Stimulated activated CD8-positive, alpha-beta memory T cell treated with anti-CD3 and anti-CD28 coated beads, Interleukin-4, amount 100 ng/mL, for 24 hours (primary cell): ENCODE data around the gene ELF5.

Experiments used
- DNase-seq: peaks from one replicate; pipeline ENCODE4 v3.0.0-alpha.2; 2020; ENCODE audit warnings: low read depth

ELF5 gene

GRCh38 chr11:34513682-34514449, at the start of gene ELF5:
TSS of gene ELF5 (minus strand) at chr11:34513794. CDS start at chr11:34505749, 8,045 bp downstream.
- no peak for DNase-seq

DNA sequence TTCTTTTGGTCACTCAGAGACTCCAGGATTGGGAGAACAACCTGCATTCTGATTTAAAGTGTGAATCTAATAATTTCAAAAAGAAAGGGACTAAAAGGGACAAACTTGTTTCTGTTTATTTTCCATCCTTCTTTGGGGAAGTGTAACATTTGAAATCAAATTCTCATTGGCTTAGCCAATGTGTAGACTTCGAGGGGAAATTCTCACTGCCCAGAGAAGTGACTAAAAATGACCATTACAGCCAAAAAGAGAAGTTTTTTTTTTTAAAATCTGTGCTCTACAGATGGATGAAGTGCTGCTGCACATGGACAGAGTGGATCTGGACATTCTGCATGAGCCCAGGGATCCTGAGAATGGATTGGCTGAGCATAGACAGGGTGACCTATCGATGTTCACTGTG, 49.4 kb upstream of the ELF5 start:
- no peak for DNase-seq

DNA sequence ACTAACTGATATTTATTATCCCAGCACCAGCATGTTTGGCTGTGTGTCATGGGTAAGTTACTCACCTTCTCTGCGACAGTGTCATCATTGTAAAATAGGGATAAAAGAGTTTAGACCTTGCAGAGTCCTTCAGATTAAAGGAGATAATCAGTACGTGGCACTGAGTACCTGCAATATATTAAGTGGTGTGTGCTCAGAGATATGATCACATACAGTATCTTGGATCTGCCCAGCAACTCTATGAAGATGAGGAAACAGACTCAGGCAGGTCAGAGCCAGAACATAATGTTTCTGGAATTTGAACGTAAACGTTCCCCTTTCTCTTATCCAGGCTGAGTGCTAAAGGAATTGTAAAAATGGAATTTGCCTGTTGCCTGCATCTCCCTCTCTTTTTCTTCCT, 46.9 kb upstream of the ELF5 start:
- no peak for DNase-seq

DNA sequence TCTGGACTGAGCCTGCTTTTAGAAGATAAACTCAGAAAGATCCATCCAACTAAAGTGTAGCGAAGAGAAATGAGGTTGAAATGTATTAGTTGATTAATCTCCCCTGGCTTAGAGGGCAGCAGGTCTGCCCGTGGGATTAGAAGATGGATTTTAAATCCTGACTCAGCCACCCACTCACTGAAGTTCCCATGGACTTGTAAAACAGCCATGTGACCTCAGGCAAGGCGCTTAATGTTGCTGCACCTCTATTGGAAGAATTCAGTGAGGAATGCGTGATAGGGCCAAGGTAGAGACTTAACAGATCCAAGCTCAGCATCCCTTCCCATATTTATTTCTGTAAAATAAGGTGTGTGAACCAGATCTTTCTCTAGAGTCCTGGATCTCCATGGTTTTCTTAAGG, 45.1 kb upstream of the ELF5 start:
- no peak for DNase-seq

- no peak for DNase-seq
Measured at GRCh38 chr11:34558211-34558610, 44.6 kb upstream of the ELF5 start.

DNA sequence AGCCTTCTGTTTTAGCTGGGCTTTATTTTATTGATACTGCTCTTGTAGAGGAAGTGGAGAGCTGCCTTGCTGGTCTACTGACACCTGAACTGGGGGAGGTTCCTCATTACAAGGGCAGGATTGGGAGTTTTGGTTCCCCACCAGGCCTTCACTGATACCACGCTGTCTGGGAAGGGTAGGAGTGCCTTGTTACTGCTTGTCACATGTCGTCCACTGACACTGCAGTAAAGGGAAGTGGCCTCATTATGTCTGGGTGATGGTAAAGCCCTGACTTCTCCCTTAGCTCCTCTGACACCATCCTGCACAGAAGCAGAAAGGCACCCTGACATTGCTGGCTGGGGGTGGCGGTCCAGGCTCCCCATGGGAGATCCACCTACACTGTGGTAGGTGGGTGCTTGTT, 38.7 kb upstream of the ELF5 start:
- DNase-seq = no peak

GRCh38 chr11:34549271-34549670, 35.7 kb upstream of the ELF5 start:
- no peak for DNase-seq

GRCh38 chr11:34548278-34548677, 34.7 kb upstream of the ELF5 start:
- no peak for DNase-seq

DNA sequence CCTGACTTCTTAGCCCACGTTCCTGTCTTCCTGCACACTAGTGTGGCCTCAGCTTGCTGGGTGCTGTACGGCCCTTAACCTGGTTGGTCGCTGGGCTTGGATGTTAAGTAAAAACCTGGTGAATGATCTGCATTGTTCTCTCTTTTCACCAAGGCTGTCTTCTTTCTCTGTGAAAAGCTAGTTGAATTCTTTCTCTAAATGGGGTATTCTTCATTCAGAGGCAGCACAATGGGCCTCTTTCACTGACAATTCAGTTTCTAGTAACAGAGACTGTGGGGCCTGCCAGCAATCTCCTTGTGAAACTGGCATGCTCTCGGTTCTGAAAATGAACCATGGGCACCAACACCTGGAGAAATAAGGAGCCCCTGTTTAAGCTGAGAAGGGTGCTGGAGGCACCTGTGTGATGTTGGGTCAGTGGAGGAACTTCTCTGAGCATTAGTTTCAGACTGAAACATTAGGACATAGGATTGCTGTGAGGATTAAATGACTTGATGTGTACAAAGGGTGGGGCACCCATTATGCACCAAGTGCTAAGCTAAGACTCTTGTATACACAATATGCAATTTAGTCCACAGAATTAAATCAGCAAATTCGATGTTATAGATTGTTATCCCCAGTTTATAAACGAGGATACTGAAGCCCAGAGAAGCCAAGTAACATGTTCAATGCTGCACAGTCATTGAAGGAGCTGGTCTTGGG, 33.1 kb upstream of the ELF5 start:
- no peak for DNase-seq

GRCh38 chr11:34542089-34542488, 28.5 kb upstream of the ELF5 start:
- DNase-seq = no peak

- no peak for DNase-seq
Measured at GRCh38 chr11:34540870-34541269, 27.3 kb upstream of the ELF5 start.

DNA sequence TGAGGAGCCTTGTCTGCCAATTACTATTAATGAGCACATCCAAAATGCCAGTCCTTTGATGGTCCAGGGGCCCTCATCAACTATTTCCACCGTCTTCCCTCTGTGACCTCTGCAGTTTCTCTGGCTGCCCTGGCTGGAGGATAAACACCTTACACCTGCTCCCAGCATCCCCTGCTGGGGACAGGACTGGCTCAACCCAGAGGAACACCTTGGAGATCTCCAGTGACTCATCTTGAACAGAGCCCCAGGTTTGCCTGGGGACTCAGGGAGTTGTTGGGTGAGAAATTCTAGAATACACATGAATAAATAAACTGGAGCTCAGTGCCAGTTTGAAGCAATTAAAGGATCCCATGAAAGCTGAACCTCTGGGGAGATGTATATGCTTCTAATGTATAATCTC, 24.0 kb upstream of the ELF5 start:
- DNase-seq = no peak

DNA sequence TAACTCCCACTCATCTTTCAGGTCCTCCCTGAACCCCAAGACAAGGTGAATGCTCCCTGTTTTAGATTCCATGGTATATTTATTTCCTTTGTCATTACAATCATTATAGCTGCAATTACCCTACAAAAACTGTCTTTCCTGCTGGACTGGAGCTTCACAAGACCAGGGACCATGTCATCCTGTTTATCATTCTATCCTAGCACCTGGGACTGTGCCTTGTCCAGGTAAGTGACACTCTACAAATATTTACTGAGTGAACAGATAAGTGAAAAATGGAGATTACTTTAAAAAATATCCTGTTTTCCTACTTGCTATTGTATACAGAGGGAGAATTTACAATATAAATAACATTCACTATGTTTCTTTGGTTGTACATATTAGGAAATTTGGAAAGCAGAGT, 22.5 kb upstream of the ELF5 start:
- no peak for DNase-seq

DNA sequence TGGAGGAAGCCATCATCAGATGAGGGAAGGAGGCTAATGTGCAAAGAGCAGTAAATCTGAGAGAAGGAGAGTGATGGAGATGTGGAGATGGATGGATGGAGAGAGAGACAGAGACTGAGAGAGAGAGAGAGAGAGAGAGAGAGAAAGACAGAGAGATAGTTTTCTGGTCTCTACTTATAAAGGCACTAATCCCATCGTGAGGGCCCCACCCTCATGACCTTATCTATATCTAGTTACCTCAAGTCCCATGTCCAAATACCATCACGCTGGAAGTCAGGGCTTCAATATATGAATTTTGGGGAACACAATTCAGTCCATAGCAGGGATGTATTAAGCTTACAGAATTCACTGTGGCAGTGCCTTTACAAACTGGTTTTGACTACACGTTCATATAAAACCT, 21.2 kb upstream of the ELF5 start:
- DNase-seq = no peak

DNA sequence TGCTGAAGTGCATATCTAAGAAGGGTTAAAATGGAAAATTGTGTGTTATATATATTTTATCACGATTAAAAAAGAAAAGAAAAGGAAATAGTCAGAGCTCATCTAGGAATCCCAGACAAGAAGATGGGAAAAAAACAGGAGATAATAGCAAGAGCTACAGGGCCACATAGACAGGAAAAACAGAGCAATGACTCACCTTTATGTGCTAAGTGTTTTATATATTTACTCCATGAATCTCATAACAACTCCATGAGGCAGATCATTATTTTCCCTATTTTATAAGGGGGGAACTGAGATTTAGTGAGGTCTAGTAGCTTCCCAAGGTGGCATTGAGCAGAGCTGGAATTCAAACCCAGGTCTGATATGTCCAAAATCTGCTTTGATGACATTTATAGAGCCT, 18.1 kb upstream of the ELF5 start:
- no peak for DNase-seq

DNA sequence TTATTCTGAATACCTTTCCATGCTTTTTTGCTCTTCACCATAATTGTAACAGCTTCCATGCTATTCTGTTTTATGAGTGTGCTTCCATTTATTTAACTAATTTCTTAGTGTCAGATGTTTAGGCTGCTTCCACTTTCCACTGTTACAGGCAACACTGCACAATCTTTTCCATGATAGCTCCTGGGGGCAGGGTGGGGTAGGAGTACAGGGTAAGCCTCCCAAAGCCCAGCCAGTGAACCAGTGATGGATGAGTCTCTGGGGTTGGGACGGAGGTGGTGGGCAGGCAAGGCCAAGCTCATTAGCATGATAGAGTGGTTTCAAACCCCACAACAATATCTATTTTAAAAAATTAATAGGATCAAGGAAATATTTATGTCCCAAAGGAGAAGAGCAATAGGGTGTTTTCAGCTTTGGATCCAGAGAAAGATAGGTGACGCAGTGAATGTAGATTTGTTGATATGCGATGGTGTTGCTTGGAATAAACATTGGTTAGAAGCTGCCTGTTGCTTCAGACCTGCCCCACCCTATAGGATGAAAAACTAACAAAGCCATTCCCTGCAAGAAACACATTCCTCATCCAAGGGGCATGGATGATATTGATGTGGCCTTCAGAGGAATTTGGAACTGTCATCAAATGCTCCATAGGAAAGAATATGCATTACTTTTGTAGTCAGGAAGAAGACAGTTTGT, 17.1 kb upstream of the ELF5 start:
- DNase-seq = no peak

- no peak for DNase-seq
Measured at GRCh38 chr11:34529643-34530042, 16.0 kb upstream of the ELF5 start.

DNA sequence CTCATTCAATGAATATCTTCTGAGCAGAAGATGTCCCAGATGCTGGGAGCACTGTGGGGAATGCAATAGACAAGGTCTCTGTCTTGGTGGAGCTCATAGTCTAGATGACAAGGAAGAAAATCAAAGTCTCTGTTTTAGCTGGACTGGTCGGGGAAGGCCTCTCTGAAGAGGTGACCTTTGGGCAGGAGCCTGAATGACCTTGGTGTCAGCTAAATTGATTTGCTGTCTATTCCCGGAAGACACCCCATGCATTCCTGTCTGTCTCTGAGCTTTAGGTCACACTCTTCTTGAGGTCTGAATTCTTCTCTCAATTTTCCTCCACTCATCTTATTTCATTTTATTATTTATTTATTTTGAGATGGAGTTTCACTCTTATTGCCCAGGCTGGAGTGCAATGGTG, 14.5 kb upstream of the ELF5 start:
- DNase-seq = no peak

DNA sequence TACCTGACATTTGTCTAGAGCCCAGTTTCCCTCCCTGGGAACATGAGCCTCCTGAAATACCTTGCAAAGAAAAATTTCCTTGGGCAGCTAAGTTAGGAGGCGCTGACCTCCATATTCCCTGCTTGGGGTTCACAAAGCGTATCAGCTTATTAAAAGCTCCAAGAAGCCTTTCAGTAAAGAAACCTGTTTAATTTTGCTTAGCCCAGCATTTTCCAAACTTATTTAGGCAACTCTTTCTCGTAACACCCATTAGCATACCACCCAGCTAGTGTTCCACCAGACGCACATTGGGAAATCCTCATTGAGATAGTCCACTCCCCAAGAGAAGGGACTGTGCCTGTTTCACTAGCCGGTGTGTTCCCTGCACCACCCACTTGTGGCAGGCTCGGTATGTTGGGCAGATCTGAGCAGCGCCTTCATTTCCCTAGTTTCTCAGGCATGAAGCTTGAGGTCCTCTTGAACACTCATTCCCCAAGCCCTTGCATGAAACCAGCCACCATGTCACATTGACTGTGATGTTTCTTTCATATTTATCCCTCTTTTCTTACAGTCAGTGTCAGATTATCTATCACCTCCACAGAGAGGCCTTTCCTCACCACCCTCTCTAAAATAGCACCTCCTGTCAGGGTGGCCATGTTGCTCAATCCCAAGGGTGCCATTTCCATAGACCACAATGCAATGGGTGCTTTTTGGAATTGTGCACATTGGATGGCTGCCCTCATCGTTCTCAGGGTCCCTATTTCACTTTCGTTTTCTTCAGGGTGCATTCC, 12.5 kb upstream of the ELF5 start:
- DNase-seq = no peak

- no peak for DNase-seq
Measured at GRCh38 chr11:34525098-34525497, 11.5 kb upstream of the ELF5 start.

GRCh38 chr11:34524696-34525095, 11.1 kb upstream of the ELF5 start:
- DNase-seq = no peak

- DNase-seq = no peak
Measured at GRCh38 chr11:34523053-34523452, 9.5 kb upstream of the ELF5 start.
